ENCODE data around the gene USP34.
"Not testable (repeated sequence)": the region's sequence is repeated elsewhere in the genome, so short reads cannot be mapped to it uniquely, and the experiment has no call there.

USP34 gene

DNA sequence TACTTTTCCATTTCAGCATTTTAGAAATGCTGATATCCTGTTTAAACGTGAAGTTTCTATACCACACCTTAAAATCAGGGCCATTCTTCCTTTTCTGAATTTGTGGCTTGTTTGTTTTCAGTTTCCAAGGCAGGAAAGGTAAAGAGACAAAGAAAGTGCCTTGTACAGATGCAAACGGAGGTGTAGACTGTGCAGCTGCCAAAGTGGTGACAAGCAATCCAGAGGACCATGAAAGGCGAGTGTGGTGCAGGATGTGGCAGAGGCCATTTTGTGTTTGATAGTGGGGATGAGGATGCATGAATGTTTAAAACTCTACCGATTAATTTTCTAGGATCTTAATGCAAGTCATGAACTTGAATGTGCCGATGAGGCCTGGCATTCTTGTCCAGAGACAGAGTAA, 308.2 kb downstream of the USP34 start:
- no peak for DNase-seq (ENCODE audit: low read depth in 2 of 3, low spot score in 1 of 3)

DNA sequence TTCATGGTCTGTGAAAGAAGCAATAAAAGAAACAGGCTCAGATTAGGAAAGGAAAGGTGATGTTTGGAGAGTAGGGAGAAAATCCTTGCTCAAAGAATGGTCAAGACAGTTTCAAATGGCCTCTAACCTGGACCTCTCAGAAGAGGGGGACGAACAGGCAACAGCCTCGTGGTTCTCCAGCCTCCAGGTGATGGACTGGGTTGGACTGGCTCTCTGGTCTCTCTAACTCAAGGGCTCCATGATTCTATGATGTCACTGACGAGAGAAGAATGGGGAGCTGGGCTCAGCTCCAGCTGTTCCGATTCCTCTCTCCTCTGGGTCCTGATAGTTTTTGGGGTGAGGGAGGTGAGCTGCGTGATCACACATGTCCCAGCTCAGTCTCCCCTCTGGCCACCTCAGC, 309.0 kb downstream of the USP34 start, which contains the start of gene C2orf74:
C2orf74 (plus strand) TSS at position 301 of the 400 bp plus-strand sequence. CDS start 327 bp downstream, outside the sequence.
- DNase-seq (ENCODE audit: low read depth in 2 of 3, low spot score in 1 of 3): no peak

DNA sequence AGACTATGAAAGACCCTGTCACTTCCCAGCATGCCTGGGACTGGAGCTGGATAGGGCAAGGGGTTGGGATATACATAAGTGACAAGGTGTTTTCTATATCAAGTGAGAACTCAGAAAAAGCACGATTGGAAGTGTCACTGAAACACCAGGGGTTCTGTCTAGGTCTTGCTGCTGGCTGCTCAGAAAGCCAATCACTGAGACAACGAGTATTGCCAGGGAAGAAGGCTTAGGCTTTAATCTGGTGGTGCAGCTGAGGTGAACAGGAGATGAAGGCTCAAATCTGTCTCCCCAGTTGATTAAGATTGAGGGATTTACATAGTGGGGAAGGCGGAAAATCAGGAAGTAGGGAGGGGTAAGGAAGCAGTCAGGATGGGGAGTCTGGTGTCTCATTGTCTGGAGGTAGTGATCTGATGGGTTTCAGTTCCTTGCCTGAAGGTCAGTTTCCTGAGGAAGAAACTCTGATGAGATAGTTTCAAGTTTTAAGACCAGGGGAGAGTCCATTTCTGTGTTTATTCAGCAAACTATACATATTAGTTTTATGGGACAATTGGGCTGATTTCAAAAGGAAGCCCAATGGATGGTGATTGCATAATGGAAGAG, 312.4 kb downstream of the USP34 start:
- no peak for DNase-seq (ENCODE audit: low read depth in 2 of 3, low spot score in 1 of 3)

DNA sequence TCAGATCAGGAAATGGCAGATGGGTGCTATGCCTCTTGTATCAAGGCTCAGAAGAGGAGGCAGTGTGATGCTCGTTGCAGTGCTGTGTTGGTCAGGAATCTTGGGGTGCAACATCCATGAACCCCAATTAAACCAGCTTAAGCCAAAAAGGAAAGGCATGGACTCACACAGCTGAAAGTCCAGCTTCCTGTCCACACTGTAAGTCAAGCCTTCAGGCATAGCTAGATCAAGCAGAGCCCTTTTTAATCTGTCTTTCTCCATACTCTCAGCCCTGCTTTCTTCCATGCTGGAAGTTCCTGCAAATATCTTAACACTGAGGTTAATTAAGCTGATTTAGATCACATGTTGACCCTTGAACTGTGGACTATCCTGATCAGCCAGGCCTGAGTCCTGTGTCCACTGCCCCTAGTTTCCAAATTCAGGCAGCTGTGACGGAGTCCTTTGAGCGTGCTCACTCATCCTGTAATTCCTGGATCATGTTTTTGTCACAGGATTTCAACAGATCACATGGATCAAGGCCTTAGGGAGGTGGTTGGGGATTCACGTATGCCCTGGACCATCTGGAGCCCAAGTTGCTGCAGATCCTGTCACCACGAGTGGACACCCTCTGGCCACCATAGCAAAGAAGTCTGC, 313.4 kb downstream of the USP34 start:
- DNase-seq (ENCODE audit: low read depth in 2 of 3, low spot score in 1 of 3): no peak

DNA sequence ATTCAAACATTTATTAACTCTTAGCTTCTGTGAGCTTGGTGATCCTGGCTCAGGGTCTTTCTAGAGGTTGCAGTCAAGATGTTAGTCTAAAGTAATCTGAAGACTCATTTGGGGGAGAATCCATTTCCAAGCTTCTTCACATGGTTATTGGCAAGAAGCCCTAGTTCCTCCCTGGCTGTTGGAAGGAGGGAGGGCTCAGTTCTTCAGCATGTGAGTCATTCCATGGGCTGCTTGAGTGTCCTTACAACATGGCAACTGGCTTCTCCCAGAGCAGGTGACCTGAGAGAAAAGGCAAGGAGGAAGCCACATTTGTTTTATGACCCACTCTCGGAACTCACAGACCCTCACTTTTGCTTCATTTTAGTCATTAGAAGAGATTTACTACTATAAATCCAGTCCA, 319.5 kb downstream of the USP34 start:
- DNase-seq (ENCODE audit: low read depth in 2 of 3, low spot score in 1 of 3): no peak

DNA sequence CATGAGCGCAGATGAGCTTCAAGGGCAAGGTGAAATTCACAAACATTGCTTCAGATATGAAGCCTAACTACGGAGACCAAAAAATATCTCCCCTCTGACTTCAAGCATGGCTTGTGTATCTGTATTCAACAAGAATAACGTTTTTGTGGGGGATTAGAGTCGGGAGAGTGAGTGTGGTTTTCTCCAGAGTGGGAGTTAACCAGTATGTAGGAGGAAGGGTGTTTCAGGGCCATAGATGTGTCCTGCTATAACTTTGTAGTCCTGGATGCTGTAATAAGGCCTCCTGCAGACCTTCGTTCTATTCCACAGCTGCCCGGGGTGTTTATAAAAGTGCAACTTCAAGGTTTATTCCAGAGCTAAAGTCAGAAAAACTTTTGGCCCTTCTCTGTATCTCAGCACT, 321.8 kb downstream of the USP34 start:
- DNase-seq (ENCODE audit: low read depth in 2 of 3, low spot score in 1 of 3): no peak

DNA sequence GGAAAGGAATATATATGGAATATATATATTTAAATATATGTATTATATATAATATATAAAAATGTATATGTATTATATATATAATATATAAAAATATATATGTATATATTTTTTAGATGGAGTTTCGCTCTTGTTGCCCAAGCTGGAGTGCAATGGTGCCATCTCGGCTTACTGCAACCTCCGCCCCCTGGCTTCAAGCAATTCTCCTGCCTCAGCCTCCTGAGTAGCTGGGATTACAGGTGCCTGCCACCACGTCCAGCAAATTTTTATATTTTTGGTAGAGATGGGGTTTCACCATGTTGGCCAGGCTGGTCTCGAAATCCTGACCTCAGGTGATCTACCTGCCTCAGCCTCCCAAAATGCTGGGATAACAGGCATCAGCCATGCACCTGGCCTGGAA, 322.8 kb downstream of the USP34 start:
- not testable (repeated sequence) for DNase-seq (ENCODE audit: low read depth in 2 of 3, low spot score in 1 of 3)

DNA sequence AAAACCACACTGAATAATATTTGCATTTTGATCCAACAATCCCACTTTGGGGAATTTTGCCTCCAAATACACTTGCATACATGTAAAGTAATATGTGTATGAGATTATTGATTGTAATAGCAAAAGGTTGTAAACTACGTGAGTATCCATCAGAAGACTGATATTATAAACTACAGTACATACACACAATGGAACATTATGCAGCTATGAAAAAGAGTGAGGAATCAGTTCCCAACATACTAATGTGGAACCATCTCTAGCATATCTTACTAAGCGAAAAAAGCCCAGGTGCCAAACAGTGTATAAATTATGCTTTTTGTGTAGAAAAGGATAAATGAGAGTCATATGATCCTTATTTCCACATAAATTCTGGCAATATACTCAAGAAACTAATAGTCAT, 324.9 kb downstream of the USP34 start:
- DNase-seq (ENCODE audit: low read depth in 2 of 3, low spot score in 1 of 3): no peak

DNA sequence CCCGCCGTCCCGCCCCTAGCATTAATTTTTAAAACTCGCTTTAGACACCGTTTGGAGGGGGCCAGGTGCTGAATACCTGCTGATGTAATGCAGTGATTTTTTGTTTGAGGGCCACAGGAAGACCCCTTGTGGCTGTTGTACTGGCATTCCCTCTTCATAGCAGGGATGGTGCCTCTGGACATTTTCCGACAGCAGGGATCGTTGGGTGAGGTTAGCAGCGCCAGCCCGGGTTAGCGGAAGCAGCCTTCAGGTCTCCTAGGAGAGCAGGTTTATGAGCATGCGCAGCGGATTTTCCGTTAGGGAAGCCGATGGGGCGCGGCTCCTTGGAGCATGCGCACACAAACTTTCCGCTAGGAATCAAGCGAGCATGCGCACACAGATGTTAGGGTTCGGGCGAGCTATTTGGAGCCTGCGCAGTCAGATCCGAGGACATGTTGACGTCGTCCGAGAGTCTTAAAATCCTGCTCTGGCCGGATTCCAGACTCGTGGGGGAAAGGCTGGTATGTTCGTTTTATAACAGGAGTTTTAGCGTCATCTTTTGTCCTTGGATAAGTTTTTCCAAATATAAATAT, 326.1 kb downstream of the USP34 start:
- DNase-seq (ENCODE audit: low read depth in 2 of 3, low spot score in 1 of 3): peak; percentile 91 to 93 (median 92)

DNA sequence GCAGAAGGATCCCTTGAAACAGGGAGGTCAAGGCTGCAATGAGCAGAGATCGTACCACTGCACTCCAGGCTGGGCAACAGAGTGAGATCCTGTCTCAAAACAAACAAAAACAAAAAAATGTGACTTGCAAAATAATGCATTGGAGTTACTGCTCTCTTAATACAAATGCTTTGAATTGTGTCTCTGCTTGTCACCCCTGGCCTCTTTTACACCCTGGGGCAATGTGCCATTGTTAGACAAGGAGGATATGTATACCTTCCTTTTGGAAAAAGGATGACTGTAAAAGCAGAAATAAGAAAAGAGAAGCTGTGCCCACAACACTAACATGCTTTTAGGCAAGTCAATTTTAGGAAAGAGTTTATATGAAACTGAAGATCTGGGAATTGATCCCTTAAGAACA, 329.7 kb downstream of the USP34 start:
- no peak for DNase-seq (ENCODE audit: low read depth in 2 of 3, low spot score in 1 of 3)

DNA sequence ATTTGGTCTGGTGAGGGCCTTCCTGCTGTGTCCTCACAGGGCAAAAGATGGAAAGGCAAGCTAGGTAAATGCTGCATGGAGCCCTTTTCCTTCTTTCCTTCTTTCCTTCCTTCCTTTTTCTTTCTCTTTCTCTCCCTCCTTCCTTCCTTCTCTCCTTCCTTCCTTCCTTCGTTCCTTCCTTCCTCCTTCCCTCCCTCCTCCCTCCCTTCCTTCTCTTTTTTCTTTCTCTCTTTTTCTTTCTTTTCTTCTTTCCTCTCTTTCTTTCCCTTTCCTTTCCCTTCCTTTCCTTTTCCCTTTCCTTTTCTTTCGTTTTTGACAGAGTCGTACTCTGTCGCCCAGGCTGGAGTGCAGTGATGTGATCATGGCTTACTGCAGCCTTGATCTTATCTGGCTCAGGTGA, 332.0 kb downstream of the USP34 start:
- DNase-seq (ENCODE audit: low read depth in 2 of 3, low spot score in 1 of 3): no peak
